ENCODE results near the gene HPCAL1. TPM values are rescaled to one million over a fixed set of nuclear protein-coding genes. Genes with fewer than 3 reads are reported as not detected.

Gene HPCAL1
- total and polyA plus RNA-seq, 2 of the 4 experiments (the other 2 are of a cell fraction), result 8.2 to 33.7 TPM

DNA sequence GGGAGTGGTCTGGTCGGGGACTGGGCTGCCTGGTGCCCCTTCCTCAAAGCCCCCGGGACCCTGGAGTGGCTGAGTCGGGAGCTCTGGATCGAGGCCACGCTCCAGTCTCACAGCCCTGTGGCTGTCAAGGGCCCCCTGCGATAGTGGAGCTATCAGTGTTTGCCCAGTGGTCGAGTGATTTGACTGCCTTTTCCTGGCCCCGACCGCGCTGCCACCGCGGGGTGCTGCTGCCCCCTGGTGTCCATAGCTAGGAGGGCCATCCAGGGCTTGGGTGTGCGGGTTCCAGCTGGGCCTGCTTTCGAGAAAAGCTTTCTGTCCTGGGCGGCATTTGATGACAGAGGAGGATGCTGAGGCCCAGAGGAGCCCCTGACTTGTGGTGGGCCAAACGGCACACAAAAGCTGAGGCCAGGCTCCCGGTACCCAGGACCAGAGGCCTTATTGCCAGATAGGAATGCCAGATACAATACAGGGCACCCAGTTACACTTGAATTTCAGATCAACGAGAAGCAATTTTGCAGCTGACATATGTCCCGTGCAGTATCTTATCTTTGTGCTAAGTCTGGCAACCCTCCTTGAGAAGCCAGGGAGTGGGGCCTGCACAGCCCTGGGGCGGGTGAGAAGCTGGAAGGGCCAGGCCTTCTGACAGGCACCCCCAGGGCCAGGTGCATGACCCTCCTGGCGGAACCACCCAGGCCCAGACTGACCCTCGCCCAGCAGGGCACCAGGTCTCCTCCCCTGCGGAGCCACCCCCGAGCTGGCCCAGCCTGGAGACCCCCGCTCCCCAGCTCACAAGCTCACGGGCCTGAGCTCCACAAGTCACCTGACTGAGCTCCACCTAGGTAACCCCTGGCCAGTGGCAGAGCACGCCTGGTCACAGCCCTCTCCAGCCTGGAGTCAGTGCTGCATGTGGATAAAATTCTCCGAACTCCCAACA lies 132.4 kb downstream of the HPCAL1 start:
- ATAC-seq (ENCODE audit: low read depth), result peak; percentile 93
- CTCF ChIA-PET, result interaction anchor here (0.6 to 2.5 kb wide), 21 partner anchors 10 to 386 kb away, joined by 3 to 29 read pairs (median 4); no protein-coding TSS in a partner anchor
- H4K5ac ChIP-seq (ENCODE audit: low read depth, low read length), result no peak overlapping the region
- H3K79me1 ChIP-seq (ENCODE audit: low read depth in 1 of 2, low read length in 2 of 2), result no peaks in the 10 kb centered on the region; a peak in 1 of 4 replicates
- peak; percentile 52 for DNase-seq
- no peak overlapping the region for H3K14ac ChIP-seq (replicated peaks; ENCODE audit: low read depth, low read length)
- H3K36me3 ChIP-seq (ENCODE audit: control insufficient read depth, insufficient read depth, low read length), result peaks cover 9% of the 10 kb centered on the region
- H3K27me3 ChIP-seq (ENCODE audit: control insufficient read depth, insufficient read depth, low read length), result no peaks in the 10 kb centered on the region
- H4K8ac ChIP-seq (ENCODE audit: low read depth in 2 of 2, low read length in 2 of 2), result no peak overlapping the region
- H2BK5ac ChIP-seq (ENCODE audit: low read depth, low read length, poor library complexity, severe bottlenecking), result no peak overlapping the region
- H2AK5ac ChIP-seq (ENCODE audit: low read depth, low read length), result no peak overlapping the region
- H3K56ac ChIP-seq (ENCODE audit: extremely low read depth, insufficient read depth, low read length), result no peak overlapping the region
- H3K18ac ChIP-seq (ENCODE audit: low read depth, low read length), result no peak overlapping the region
- no peaks in the 10 kb centered on the region for H3K9me3 ChIP-seq (ENCODE audit: control insufficient read depth, insufficient read depth, low read length)
- no TSS peak for BruUV-seq (replicated peaks)
- peak overlapping the region; percentile 77 for H2AK9ac ChIP-seq (replicated peaks; ENCODE audit: low read depth, low read length, poor library complexity)
- TF ChIP-seq CHD1 (IDR thresholded peaks at IDR 0.05; ENCODE audit: low read depth, low read length) (no peak), CTCF (conservative IDR thresholded peaks at IDR 0.05; ENCODE audit: low read depth, low read length) (peak; percentile 98), CEBPB (IDR thresholded peaks at IDR 0.05; ENCODE audit: low read depth, low read length) (no peak), RAD21 (IDR thresholded peaks at IDR 0.05; ENCODE audit: low read length) (peak; percentile 100), SMC3 (IDR thresholded peaks at IDR 0.05; ENCODE audit: low read depth, low read length) (peak; percentile 98), POLR2A (IDR thresholded peaks at IDR 0.05; ENCODE audit: low read depth, low read length) (peak; percentile 58; the same call in 1 of the 2 replicates), BHLHE40 (IDR thresholded peaks at IDR 0.05; ENCODE audit: low read depth, low read length) (no peak), MAZ (IDR thresholded peaks at IDR 0.05; ENCODE audit: borderline replicate concordance, low read depth, low read length) (peak; percentile 57; the same call in 1 of the 2 replicates)
- H2BK15ac ChIP-seq (ENCODE audit: low read depth, low read length), result no peak overlapping the region
- no peaks in the 10 kb centered on the region for H3K4me1 ChIP-seq (ENCODE audit: control insufficient read depth, insufficient read depth, low read length)
- no peak overlapping the region; the same call in 1 of the 2 replicates for H3K4me2 ChIP-seq (ENCODE audit: low read depth, low read length)
- no peak overlapping the region for H3K4me3 ChIP-seq (ENCODE audit: insufficient read depth, low read depth, low read length)
- H3K4ac ChIP-seq (ENCODE audit: low read depth, low read length), result no peak overlapping the region
- H3K9ac ChIP-seq (ENCODE audit: low read depth, low read length), result no peak overlapping the region
- no peak overlapping the region for H3K27ac ChIP-seq (ENCODE audit: insufficient read depth, low read length)
- H4K20me1 ChIP-seq (ENCODE audit: insufficient read depth, low read length), result peaks cover 5% of the 10 kb centered on the region; the same call in 1 of the 2 replicates
- H2BK120ac ChIP-seq (ENCODE audit: low read depth, low read length), result no peak overlapping the region
- peak overlapping the region; percentile 68 for H2AFZ ChIP-seq (replicated peaks; ENCODE audit: low read length, poor library complexity)
- intact Hi-C loops (cut with micrococcal nuclease), result loop anchor here (1.0 kb wide), 2 partner anchors 311 to 363 kb away; no protein-coding TSS in a partner anchor
- WGBS, 2 experiments (ENCODE audit: extremely low coverage in 2 of 2, insufficient read length in 1 of 2), result 27% methylated on average over 7 of the region's 28 CpGs; no CpG with 5 or more reads in 1 of the 2 experiments
- H3K9me1 ChIP-seq (ENCODE audit: insufficient read depth, low read length), result peaks cover 5% of the 10 kb centered on the region
- no peak overlapping the region for H2BK20ac ChIP-seq (ENCODE audit: low read depth, low read length)
- dilution Hi-C loops (cut with HindIII; ENCODE audit: low sequenced_read_pairs, unreplicated experiment), result no loop called here
- H4K91ac ChIP-seq (ENCODE audit: insufficient read depth, low read depth, low read length), result no peak overlapping the region
- H3K23ac ChIP-seq (ENCODE audit: low read depth, low read length), result no peak overlapping the region
- in situ Hi-C loops (cut with MboI; ENCODE audit: low sequenced_read_pairs), result loop anchor here (5.0 kb wide), 1 partner anchor 358 kb away; no protein-coding TSS in a partner anchor
- POLR2A ChIA-PET (ENCODE audit: unreplicated experiment), result no interaction called here
